Gastroesophageal sphincter (tissue), 3 donors: ENCODE data around the gene BMERB1.

Source experiments
- EP300 ChIP-seq: sonication (generic); formaldehyde crosslinking; IDR thresholded peaks from one replicate; pipeline ENCODE4 v1.6.1; 2017; ENCODE audit warnings: antibody characterized with exemption, mild to moderate bottlenecking
- POLR2AphosphoS5 ChIP-seq: sonication (generic); formaldehyde crosslinking; IDR thresholded peaks from one replicate; pipeline ENCODE4 v1.6.1; 2017; ENCODE audit warnings: antibody characterized with exemption
- TF ChIP-seq, protein P1 (sequence below), 4 experiments: fragments of 200-600 bp in 2 of 4; fragments of 450-650 bp in 2 of 4; sonication (generic) in 1 of 4; IDR thresholded peaks; one replicate each; pipeline ENCODE4 v1.5.1; 2017 to 2019; ENCODE audit warnings: antibody characterized with exemption in 4 of 4, mild to moderate bottlenecking in 2 of 4, moderate library complexity in 2 of 4

DNA sequence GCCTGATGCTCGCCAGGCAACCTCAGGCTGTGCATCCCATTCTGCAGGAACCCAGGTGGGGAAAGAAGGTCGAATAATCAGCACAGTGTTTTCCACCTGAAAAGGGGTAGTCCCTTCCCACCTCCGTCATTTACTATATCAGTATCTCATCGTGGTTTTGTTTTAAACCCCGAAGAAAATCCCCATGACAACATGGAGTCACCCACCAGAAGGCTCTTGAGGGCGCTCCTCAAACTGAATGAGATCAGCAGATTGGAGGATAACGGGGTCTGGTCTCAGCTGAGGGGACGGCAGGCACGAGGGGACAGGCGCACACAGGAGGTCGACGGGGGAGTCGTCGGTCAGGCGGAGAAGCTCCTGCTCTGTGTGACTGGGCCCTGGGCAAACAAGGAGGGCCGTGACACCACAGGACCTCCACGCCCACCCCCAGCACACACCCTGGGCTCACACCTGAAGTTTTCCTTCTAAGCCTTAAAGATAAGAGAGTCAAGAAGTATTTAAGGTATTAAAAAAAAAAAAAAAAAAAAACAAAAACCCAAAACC, 164.3 kb downstream of the BMERB1 start:
- TF ChIP-seq, protein P1, sequence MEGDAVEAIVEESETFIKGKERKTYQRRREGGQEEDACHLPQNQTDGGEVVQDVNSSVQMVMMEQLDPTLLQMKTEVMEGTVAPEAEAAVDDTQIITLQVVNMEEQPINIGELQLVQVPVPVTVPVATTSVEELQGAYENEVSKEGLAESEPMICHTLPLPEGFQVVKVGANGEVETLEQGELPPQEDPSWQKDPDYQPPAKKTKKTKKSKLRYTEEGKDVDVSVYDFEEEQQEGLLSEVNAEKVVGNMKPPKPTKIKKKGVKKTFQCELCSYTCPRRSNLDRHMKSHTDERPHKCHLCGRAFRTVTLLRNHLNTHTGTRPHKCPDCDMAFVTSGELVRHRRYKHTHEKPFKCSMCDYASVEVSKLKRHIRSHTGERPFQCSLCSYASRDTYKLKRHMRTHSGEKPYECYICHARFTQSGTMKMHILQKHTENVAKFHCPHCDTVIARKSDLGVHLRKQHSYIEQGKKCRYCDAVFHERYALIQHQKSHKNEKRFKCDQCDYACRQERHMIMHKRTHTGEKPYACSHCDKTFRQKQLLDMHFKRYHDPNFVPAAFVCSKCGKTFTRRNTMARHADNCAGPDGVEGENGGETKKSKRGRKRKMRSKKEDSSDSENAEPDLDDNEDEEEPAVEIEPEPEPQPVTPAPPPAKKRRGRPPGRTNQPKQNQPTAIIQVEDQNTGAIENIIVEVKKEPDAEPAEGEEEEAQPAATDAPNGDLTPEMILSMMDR (IDR thresholded peaks at IDR 0.05): no peak
- no peak for TF ChIP-seq POLR2AphosphoS5
- TF ChIP-seq EP300: no peak
